Medulla oblongata (tissue), 1 donor: ENCODE results near the gene DNAJC27.

Experiments used
- DNase-seq: peaks from one replicate; pipeline ENCODE4 v3.0.0-alpha.2; 2015; ENCODE audit errors: extremely low spot score

The DNAJC27 gene

GRCh38 chr2:24970483-24971285 is 1.1 kb downstream of the DNAJC27 start:
- no peak for DNase-seq

- DNase-seq = no peak
Observed at GRCh38 chr2:24969784-24970183, 2.0 kb downstream of the DNAJC27 start.

GRCh38 chr2:24961903-24962302 is 9.9 kb downstream of the DNAJC27 start:
- DNase-seq = no peak

- no peak for DNase-seq
Observed at GRCh38 chr2:24959761-24960160, 12.0 kb downstream of the DNAJC27 start.

- no peak for DNase-seq
Observed at GRCh38 chr2:24958411-24958935, 13.3 kb downstream of the DNAJC27 start.

- DNase-seq = no peak
Observed at GRCh38 chr2:24957976-24958375, 13.8 kb downstream of the DNAJC27 start.

- no peak for DNase-seq
Observed at GRCh38 chr2:24957221-24957620, 14.5 kb downstream of the DNAJC27 start.

GRCh38 chr2:24955921-24956320 is 15.8 kb downstream of the DNAJC27 start:
- no peak for DNase-seq

GRCh38 chr2:24955232-24955631 is 16.5 kb downstream of the DNAJC27 start:
- DNase-seq = no peak

GRCh38 chr2:24950102-24950501 is 21.7 kb downstream of the DNAJC27 start:
- DNase-seq = no peak

GRCh38 chr2:24948506-24948905 is 23.2 kb downstream of the DNAJC27 start:
- DNase-seq = no peak

- DNase-seq = no peak
Observed at GRCh38 chr2:24947561-24948157, 24.1 kb downstream of the DNAJC27 start.

GRCh38 chr2:24945907-24946306 is 25.8 kb downstream of the DNAJC27 start:
- DNase-seq = no peak

- no peak for DNase-seq
Observed at GRCh38 chr2:24943427-24944053, 28.2 kb downstream of the DNAJC27 start.

- no peak for DNase-seq
Observed at GRCh38 chr2:24939353-24939752, 32.4 kb downstream of the DNAJC27 start.

- DNase-seq = no peak
Observed at GRCh38 chr2:24937236-24937635, 34.5 kb downstream of the DNAJC27 start.

GRCh38 chr2:24935145-24935544 is 36.6 kb downstream of the DNAJC27 start:
- DNase-seq = no peak

GRCh38 chr2:24932715-24933114 is 39.0 kb downstream of the DNAJC27 start:
- no peak for DNase-seq

- no peak for DNase-seq
Observed at GRCh38 chr2:24930768-24931167, 41.0 kb downstream of the DNAJC27 start.

- no peak for DNase-seq
Observed at GRCh38 chr2:24929230-24929629, 42.5 kb downstream of the DNAJC27 start.

- no peak for DNase-seq
Observed at GRCh38 chr2:24928036-24928435, 43.7 kb downstream of the DNAJC27 start.

GRCh38 chr2:24926602-24927252 is 45.0 kb downstream of the DNAJC27 start:
- DNase-seq = peak; percentile 37
